GM18867 (cell line): ENCODE measurements around the gene DBX1.

Experiments used
- ATAC-seq: cut with Tn5 transposase; IDR thresholded peaks from one replicate; pipeline ENCODE4 v1.9.1; 2021; ENCODE audit warnings: mild to moderate bottlenecking, moderate library complexity; ENCODE audit not compliant: unreplicated experiment

DBX1 gene

GRCh38 chr11:20126724-20127123, 33.6 kb downstream of the DBX1 start:
- ATAC-seq, result no peak

- no peak for ATAC-seq
These were observed 34.3 kb downstream of the DBX1 start for GRCh38 chr11:20125927-20126326.

DNA sequence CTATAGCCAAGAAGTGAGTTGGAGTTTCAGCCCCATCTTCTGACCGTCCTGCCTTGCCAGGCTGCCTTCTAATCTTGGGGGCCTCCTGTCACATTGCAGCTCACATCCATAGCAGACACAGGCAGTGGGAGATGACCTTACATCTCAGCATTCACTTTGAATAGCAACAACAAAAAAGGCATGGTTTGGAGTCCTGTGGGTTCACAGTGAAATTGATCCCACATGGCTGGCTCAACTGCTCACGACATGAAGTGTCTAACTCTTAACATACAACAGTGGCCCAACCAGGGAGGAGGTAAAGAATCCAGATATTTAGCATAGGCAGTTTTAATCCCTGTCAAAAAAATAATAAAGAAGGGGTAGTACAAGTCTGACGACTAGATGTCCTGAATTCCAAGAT, 38.1 kb downstream of the DBX1 start:
- ATAC-seq, result no peak

- no peak for ATAC-seq
These were observed 39.9 kb downstream of the DBX1 start for GRCh38 chr11:20120134-20120925.

GRCh38 chr11:20119315-20119714, 41.0 kb downstream of the DBX1 start:
- ATAC-seq, result no peak

- ATAC-seq, result no peak
These were observed 42.1 kb downstream of the DBX1 start for GRCh38 chr11:20118209-20118608.

GRCh38 chr11:20117291-20117690, 43.0 kb downstream of the DBX1 start:
- ATAC-seq, result no peak

DNA sequence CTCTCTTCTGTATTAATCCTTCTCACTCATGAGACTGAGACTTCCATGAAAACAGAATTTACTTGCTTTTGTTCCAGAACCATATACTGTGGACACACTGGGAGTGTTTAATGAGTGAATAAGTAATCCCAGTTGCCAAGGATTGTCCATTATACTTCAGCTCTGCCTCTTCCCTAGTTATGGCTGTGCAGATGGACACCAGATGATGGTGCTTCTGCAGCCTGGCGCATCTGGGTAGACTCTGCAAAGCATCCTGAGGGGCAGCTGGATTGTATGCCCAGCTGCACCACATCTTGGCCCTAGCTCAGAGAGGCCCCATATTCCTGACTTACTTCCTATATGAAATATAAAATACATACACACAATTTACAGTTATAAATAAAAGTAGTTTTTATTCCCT, 43.5 kb downstream of the DBX1 start:
- ATAC-seq, result no peak

DNA sequence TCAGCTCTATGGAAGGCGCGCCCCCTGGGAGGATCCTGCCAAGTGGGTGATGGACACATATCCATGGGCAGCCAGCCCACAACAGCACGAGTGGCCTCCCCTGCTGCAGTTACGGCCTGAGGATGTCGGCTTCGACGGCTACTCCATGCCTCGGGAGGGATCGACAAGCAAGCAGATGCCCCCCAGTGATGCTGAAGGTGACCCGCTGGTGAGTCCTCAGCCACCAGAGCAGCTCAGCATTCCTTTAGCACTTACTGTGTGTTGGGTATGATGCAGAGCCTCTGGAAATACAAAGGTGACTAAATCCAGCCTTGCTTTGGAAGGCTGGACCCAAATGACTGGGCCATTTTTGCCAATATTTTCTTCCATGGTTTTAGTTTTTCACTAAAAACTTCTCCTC, 45.7 kb downstream of the DBX1 start:
- ATAC-seq, result no peak

DNA sequence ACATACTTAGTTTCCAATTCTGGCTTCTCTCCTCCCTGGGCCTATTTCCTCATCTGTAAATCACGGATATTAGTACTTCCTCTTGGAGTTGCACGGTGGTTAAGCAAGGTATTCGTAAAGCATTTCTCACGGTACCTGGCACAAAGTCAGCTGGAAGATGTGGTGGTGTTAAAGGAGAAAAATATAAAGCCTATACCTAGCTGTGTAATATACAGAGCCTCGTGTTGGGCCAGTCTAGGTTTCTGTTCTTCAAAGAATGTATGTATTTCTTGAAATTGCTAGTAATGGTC, 47.2 kb downstream of the DBX1 start:
- ATAC-seq, result no peak

GRCh38 chr11:20112291-20113148, 47.8 kb downstream of the DBX1 start:
- ATAC-seq, result no peak

GRCh38 chr11:20111871-20112270, 48.4 kb downstream of the DBX1 start:
- ATAC-seq, result no peak

- peak; percentile 86 for ATAC-seq
These were observed 49.2 kb downstream of the DBX1 start for GRCh38 chr11:20110908-20111669.

GRCh38 chr11:20109731-20110445, 50.4 kb downstream of the DBX1 start:
- no peak for ATAC-seq
